Measurements from ENCODE around the gene MAST4.
A peak's percentile ranks its signal among the peaks of the same experiment; 100 is the strongest.

MAST4 gene

GRCh38 chr5:67211926-67212325, 615.7 kb downstream of the MAST4 start:
- DNase-seq (ENCODE audit: insufficient read length) (no peak), FAIRE-seq (no peak)
- TF ChIP-seq POLR2AphosphoS5 (IDR thresholded peaks at IDR 0.05; ENCODE audit: low read depth, low read length) (no peak), TAF1 (IDR thresholded peaks at IDR 0.05; ENCODE audit: borderline replicate concordance, low read depth, low read length) (no peak), POLR2A (IDR thresholded peaks at IDR 0.05; ENCODE audit: low read depth, low read length) (no peak)

- TF ChIP-seq TAF1 (IDR thresholded peaks at IDR 0.05; ENCODE audit: borderline replicate concordance, low read depth, low read length) (no peak), POLR2AphosphoS5 (IDR thresholded peaks at IDR 0.05; ENCODE audit: low read depth, low read length) (no peak), POLR2A (IDR thresholded peaks at IDR 0.05; ENCODE audit: low read depth, low read length) (no peak)
- DNase-seq (ENCODE audit: insufficient read length) (no peak), FAIRE-seq (no peak)
Measured at GRCh38 chr5:67214036-67214435, 617.8 kb downstream of the MAST4 start.

- FAIRE-seq = no peak
- DNase-seq (ENCODE audit: insufficient read length) = no peak
- TF ChIP-seq TAF1 (IDR thresholded peaks at IDR 0.05; ENCODE audit: borderline replicate concordance, low read depth, low read length) = no peak
- no peak for TF ChIP-seq POLR2A (IDR thresholded peaks at IDR 0.05; ENCODE audit: low read depth, low read length)
- TF ChIP-seq POLR2AphosphoS5 (IDR thresholded peaks at IDR 0.05; ENCODE audit: low read depth, low read length) = no peak
Measured at GRCh38 chr5:67214707-67215447, 618.7 kb downstream of the MAST4 start.

GRCh38 chr5:67215519-67216471, 619.6 kb downstream of the MAST4 start:
- TF ChIP-seq TAF1 (IDR thresholded peaks at IDR 0.05; ENCODE audit: borderline replicate concordance, low read depth, low read length) (no peak), POLR2A (IDR thresholded peaks at IDR 0.05; ENCODE audit: low read depth, low read length) (no peak), POLR2AphosphoS5 (IDR thresholded peaks at IDR 0.05; ENCODE audit: low read depth, low read length) (no peak)
- FAIRE-seq (peak; percentile 98), DNase-seq (ENCODE audit: insufficient read length) (peak; percentile 62)

GRCh38 chr5:67216564-67216963, 620.4 kb downstream of the MAST4 start:
- FAIRE-seq = no peak
- no peak for TF ChIP-seq TAF1 (IDR thresholded peaks at IDR 0.05; ENCODE audit: borderline replicate concordance, low read depth, low read length)
- TF ChIP-seq POLR2AphosphoS5 (IDR thresholded peaks at IDR 0.05; ENCODE audit: low read depth, low read length) = no peak
- TF ChIP-seq POLR2A (IDR thresholded peaks at IDR 0.05; ENCODE audit: low read depth, low read length) = no peak
- no peak for DNase-seq (ENCODE audit: insufficient read length)

Measured in GM12892 (cell line).